SU-DHL-6 (cell line): Measurements from ENCODE around the gene SPTLC2.

Source experiments
- EZH2phosphoT487 ChIP-seq: fragments of 200-600 bp; sonication (generic), shearing (Covaris generic); conservative IDR thresholded peaks from 2 replicates; pipeline ENCODE4 v1.6.1; 2018; ENCODE audit warnings: mild to moderate bottlenecking, antibody characterized with exemption, low read length, moderate library complexity, mixed read lengths
- TF ChIP-seq, protein P1 (sequence below): fragments of 200-600 bp; sonication (generic); IDR thresholded peaks from one replicate; pipeline ENCODE4 v1.5.1; 2017; ENCODE audit warnings: antibody characterized with exemption, mild to moderate bottlenecking, low read length, moderate library complexity; ENCODE audit not compliant: insufficient read depth, poor library complexity, severe bottlenecking

GRCh38 chr14:77520555-77520954 is 95.9 kb downstream of the SPTLC2 start:
- TF ChIP-seq, protein P1, sequence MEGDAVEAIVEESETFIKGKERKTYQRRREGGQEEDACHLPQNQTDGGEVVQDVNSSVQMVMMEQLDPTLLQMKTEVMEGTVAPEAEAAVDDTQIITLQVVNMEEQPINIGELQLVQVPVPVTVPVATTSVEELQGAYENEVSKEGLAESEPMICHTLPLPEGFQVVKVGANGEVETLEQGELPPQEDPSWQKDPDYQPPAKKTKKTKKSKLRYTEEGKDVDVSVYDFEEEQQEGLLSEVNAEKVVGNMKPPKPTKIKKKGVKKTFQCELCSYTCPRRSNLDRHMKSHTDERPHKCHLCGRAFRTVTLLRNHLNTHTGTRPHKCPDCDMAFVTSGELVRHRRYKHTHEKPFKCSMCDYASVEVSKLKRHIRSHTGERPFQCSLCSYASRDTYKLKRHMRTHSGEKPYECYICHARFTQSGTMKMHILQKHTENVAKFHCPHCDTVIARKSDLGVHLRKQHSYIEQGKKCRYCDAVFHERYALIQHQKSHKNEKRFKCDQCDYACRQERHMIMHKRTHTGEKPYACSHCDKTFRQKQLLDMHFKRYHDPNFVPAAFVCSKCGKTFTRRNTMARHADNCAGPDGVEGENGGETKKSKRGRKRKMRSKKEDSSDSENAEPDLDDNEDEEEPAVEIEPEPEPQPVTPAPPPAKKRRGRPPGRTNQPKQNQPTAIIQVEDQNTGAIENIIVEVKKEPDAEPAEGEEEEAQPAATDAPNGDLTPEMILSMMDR = no peak
- TF ChIP-seq EZH2phosphoT487 = no peak
